Skeletal muscle cell (primary cell): ENCODE results near the gene KLK15.

Source experiments
- DNase-seq: peaks from one replicate; pipeline ENCODE4 v3.0.0-alpha.2; 2010; ENCODE audit warnings: low read depth
- H3K4me3 ChIP-seq: 2 replicates; pipeline ENCODE4 v1.5.1; 2011; ENCODE audit warnings: low read depth, mild to moderate bottlenecking, control low read depth, low read length, moderate library complexity

KLK15 gene

GRCh38 chr19:50833117-50833801 is at the start of gene KLK15:
TSS of gene KLK15 (minus strand) at chr19:50833574. CDS start at chr19:50831492, 2,082 bp downstream.
- H3K4me3 ChIP-seq = no peak within 1 kb of the TSS
- no peak for DNase-seq

GRCh38 chr19:50882188-50882587 is 48.8 kb upstream of the KLK15 start:
- no peak overlapping the region for H3K4me3 ChIP-seq
- no peak for DNase-seq

GRCh38 chr19:50880241-50880640 is 46.9 kb upstream of the KLK15 start:
- DNase-seq = no peak
- no peak overlapping the region for H3K4me3 ChIP-seq

GRCh38 chr19:50878851-50879250 is 45.5 kb upstream of the KLK15 start:
- no peak overlapping the region for H3K4me3 ChIP-seq
- DNase-seq = no peak

GRCh38 chr19:50877338-50877737 is 44.0 kb upstream of the KLK15 start:
- no peak for DNase-seq

GRCh38 chr19:50876456-50876855 is 43.1 kb upstream of the KLK15 start:
- no peak overlapping the region for H3K4me3 ChIP-seq
- DNase-seq = no peak

More at GRCh38 chr19:50877338-50877737, 44.0 kb upstream of the KLK15 start:
- H3K4me3 ChIP-seq = no peak overlapping the region

- H3K4me3 ChIP-seq = no peak overlapping the region
- DNase-seq = no peak
Observed at GRCh38 chr19:50875795-50876422, 42.5 kb upstream of the KLK15 start.

GRCh38 chr19:50874211-50874610 is 40.8 kb upstream of the KLK15 start:
- DNase-seq = no peak
- H3K4me3 ChIP-seq = no peak overlapping the region

GRCh38 chr19:50873056-50873455 is 39.7 kb upstream of the KLK15 start, which contains the start of gene KLK2:
TSS of gene KLK2 (plus strand) at chr19:50873439. CDS start at chr19:50873474, 35 bp downstream.
- DNase-seq = no peak

GRCh38 chr19:50870417-50871089 is 37.2 kb upstream of the KLK15 start:
- no peak for DNase-seq
- H3K4me3 ChIP-seq = no peak overlapping the region

More at GRCh38 chr19:50873056-50873455, 39.7 kb upstream of the KLK15 start, which contains the start of gene KLK2:
- H3K4me3 ChIP-seq = no peak within 1 kb of the TSS

- DNase-seq = no peak
- H3K4me3 ChIP-seq = no peak overlapping the region
Observed at GRCh38 chr19:50869479-50869878, 36.1 kb upstream of the KLK15 start.

- no peak overlapping the region for H3K4me3 ChIP-seq
- no peak for DNase-seq
Observed at GRCh38 chr19:50861496-50862286, 28.3 kb upstream of the KLK15 start.

- H3K4me3 ChIP-seq = no peak overlapping the region
- no peak for DNase-seq
Observed at GRCh38 chr19:50861010-50861409, 27.6 kb upstream of the KLK15 start.

GRCh38 chr19:50859849-50860248 is 26.5 kb upstream of the KLK15 start:
- no peak overlapping the region for H3K4me3 ChIP-seq
- DNase-seq = no peak

- no peak for DNase-seq
- H3K4me3 ChIP-seq = no peak overlapping the region
Observed at GRCh38 chr19:50858886-50859285, 25.5 kb upstream of the KLK15 start.

GRCh38 chr19:50857366-50857765 is 24.0 kb upstream of the KLK15 start:
- no peak overlapping the region for H3K4me3 ChIP-seq
- DNase-seq = no peak

- no peak within 1 kb of the TSS for H3K4me3 ChIP-seq
- no peak for DNase-seq
Observed at GRCh38 chr19:50854636-50855410, 21.4 kb upstream of the KLK15 start, which contains the start of gene KLK3. TSS of gene KLK3 (plus strand) at chr19:50854915. CDS start at chr19:50854956, 41 bp downstream.

GRCh38 chr19:50851620-50852019 is 18.2 kb upstream of the KLK15 start:
- no peak for DNase-seq
- no peak overlapping the region for H3K4me3 ChIP-seq

- no peak for DNase-seq
- H3K4me3 ChIP-seq = no peak overlapping the region
Observed at GRCh38 chr19:50850738-50851137, 17.4 kb upstream of the KLK15 start.
